Activated naive CD4-positive, alpha-beta T cell treated with anti-CD3 and anti-CD28 coated beads, Interleukin-2, amount 10 ng/mL, durations not matched to agents 7 days and 5 days (primary cell): ENCODE measurements around the gene RGS9.

ENCODE experiments used
- CTCF ChIA-PET: fragments of 350-600 bp; sonication (Branson Sonifier 250); formaldehyde crosslinking; loops from one replicate; lab custom pipeline; 2021; ENCODE audit warnings: antibody characterized with exemption; lab: Charles Lee
- DNase-seq: peaks from one replicate; pipeline ENCODE4 v3.0.0-alpha.2; 2020
- H3K27ac Mint-ChIP-seq: one replicate; pipeline ENCODE4 v1.8.0; 2021; ENCODE audit warnings: mild to moderate bottlenecking, moderate library complexity, mixed read lengths
- H3K27me3 Mint-ChIP-seq: one replicate; pipeline ENCODE4 v1.8.0; 2021; ENCODE audit warnings: mild to moderate bottlenecking, mixed read lengths
- H3K36me3 Mint-ChIP-seq: one replicate; pipeline ENCODE4 v1.8.0; 2021; ENCODE audit warnings: mixed read lengths
- H3K4me1 Mint-ChIP-seq: one replicate; pipeline ENCODE4 v1.8.0; 2021; ENCODE audit warnings: mixed read lengths
- H3K4me3 Mint-ChIP-seq: one replicate; pipeline ENCODE4 v1.8.0; 2021; ENCODE audit warnings: mild to moderate bottlenecking, moderate library complexity, mixed read lengths
- H3K9me3 Mint-ChIP-seq: one replicate; pipeline ENCODE4 v1.8.0; 2021; ENCODE audit warnings: mixed read lengths

RGS9 gene

DNA sequence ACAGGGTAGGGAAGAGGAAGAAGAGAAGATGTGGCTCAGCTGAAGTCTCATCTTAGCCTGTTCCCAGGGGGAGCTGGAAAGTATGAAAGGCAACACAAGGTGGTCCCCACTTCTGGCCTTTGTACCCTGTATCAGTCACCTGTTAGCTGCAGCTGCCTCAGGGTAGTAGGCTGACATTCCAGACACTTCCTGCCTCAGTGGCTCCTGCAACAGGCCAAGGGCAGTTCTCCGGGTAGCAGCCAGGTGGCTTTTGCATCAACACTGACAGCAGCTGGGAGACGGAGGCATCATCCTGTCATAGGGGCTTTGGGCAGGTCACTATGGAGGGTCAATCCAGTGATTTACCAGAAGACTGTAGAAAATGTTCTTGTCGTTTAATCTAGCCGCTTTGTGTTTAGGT lies 124.0 kb downstream of the RGS9 start:
- CTCF ChIA-PET: interaction anchor here (1.3 kb wide), 1 partner anchor 29 kb away, joined by 6 read pairs; no protein-coding TSS in a partner anchor
- Mint-ChIP-seq H3K9me3 (peaks cover 12% of the 10 kb centered on the region), H3K4me3 (no peak overlapping the region), H3K36me3 (peaks cover 2% of the 10 kb centered on the region), H3K27me3 (peaks cover 32% of the 10 kb centered on the region), H3K27ac (no peak overlapping the region), H3K4me1 (peaks cover 35% of the 10 kb centered on the region)
- DNase-seq: no peak

- Mint-ChIP-seq H3K36me3 (peaks cover 2% of the 10 kb centered on the region), H3K27ac (peak overlapping the region; percentile 63), H3K27me3 (peaks cover 29% of the 10 kb centered on the region), H3K4me3 (no peak overlapping the region), H3K4me1 (peaks cover 35% of the 10 kb centered on the region), H3K9me3 (peaks cover 12% of the 10 kb centered on the region)
- DNase-seq: no peak
- CTCF ChIA-PET: interaction anchor here (0.8 to 1.3 kb wide), 2 partner anchors 30 to 905 kb away, joined by 3 to 6 read pairs; no protein-coding TSS in a partner anchor
Measured at GRCh38 chr17:65261682-65262636, 124.8 kb downstream of the RGS9 start.

DNA sequence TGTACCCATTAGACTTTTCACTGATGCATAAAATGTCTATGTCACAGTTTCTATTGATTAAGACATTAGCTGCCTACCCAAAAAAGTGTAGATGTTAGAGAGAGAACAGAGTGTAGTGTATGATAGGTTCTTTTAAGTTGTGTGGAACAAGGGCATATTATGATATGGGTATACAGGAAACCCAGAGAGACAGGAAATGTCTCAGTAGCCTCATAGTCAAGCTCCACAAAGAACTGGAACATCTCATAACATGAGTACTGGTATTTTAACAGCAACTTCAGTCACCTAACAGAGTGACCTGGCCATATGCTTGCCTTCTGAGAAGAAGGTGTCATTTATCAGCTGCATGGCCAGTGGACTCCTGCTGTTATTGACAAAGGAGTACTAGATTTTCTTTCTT lies 128.1 kb downstream of the RGS9 start:
- Mint-ChIP-seq H3K4me3 (no peak overlapping the region), H3K27me3 (peaks cover 14% of the 10 kb centered on the region), H3K9me3 (peaks cover 16% of the 10 kb centered on the region), H3K27ac (no peak overlapping the region), H3K4me1 (peaks cover 35% of the 10 kb centered on the region), H3K36me3 (peaks cover 2% of the 10 kb centered on the region)
- no peak for DNase-seq
- CTCF ChIA-PET: interaction anchor here (0.6 to 3.3 kb wide), 2 partner anchors 34 to 126 kb away, joined by 3 to 15 read pairs; no protein-coding TSS in a partner anchor

GRCh38 chr17:65268832-65269231 lies 131.7 kb downstream of the RGS9 start:
- Mint-ChIP-seq H3K9me3 (peaks cover 16% of the 10 kb centered on the region), H3K36me3 (peaks cover 2% of the 10 kb centered on the region), H3K4me1 (peaks cover 15% of the 10 kb centered on the region), H3K27me3 (peaks cover 27% of the 10 kb centered on the region), H3K27ac (no peak overlapping the region), H3K4me3 (no peak overlapping the region)
- DNase-seq: no peak
- CTCF ChIA-PET: interaction anchor here (0.7 kb wide), 1 partner anchor 36 kb away, joined by 3 read pairs; no protein-coding TSS in a partner anchor

DNA sequence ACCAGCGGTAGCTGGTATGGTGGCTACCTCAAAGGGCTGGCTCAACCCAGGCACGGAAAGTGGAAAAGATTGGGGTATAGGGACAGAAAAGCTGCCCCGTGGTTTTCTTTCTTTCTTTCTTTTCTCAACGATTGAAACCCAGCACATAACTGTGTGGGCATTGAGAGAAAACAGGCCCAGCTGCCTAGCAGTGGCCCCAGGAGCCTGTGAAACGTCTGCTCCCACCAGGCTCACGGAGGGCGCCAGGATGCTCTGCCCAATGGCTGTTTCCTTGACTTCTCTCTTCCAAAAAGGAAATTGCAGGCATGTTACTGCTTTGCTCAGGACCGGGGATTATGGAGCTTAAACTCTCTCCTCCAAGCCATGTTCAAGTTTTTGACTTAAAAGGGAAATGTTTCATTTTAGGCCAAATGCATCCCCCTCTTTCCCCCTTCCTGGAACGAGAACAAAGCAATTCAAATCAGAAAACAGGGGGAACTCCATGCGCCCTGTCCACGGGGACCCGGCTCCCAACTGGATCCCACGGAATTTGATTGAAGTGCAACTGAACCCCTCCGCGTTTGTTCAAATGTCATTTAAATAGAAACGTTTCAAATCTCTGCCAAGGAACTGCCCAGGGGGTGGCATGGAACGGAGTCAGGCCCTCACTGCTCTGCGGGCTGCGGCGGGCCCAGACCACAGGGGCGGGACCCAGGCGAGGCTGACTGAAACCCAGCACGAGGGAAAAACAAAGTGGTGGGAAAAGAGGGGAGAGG lies 133.5 kb downstream of the RGS9 start:
- Mint-ChIP-seq H3K9me3 (peaks cover 12% of the 10 kb centered on the region), H3K27me3 (peaks cover 27% of the 10 kb centered on the region), H3K4me3 (no peak overlapping the region), H3K36me3 (no peaks in the 10 kb centered on the region), H3K27ac (no peak overlapping the region), H3K4me1 (peaks cover 5% of the 10 kb centered on the region)
- CTCF ChIA-PET: no interaction called here
- no peak for DNase-seq

DNA sequence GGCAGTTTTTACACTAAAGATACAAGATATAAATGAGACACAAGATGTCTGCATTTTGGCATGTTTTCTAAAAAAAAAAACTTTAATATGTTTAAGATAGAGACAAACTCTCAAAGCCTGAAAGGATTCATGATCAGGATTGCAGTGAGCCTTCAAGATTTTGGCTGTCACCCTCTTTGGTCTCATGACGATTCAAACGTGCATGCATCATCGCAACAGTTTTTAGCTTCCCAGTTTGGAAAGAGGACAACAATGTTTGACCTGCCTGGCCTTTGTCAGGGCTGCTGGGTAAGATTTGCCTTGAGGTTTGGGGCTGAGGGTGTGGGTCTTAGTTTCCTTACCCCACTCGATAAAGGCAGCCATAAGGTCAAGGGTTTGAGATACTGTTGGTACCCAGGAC lies 134.1 kb downstream of the RGS9 start:
- no peak for DNase-seq
- Mint-ChIP-seq H3K27ac (no peak overlapping the region), H3K27me3 (peaks cover 27% of the 10 kb centered on the region), H3K4me1 (no peaks in the 10 kb centered on the region), H3K9me3 (peaks cover 8% of the 10 kb centered on the region), H3K36me3 (no peaks in the 10 kb centered on the region), H3K4me3 (no peak overlapping the region)
- CTCF ChIA-PET: no interaction called here
